ENCODE measurements around the gene PIK3C2B.

- no peak for TF ChIP-seq CTCF (conservative IDR thresholded peaks at IDR 0.05)
- no peak for TF ChIP-seq EZH2 (IDR thresholded peaks at IDR 0.05; ENCODE audit: low read depth)
Observed at GRCh38 chr1:204447736-204448135, 46.9 kb downstream of the PIK3C2B start.

Measured in PC-9 (cell line).